ENCODE results near the gene CCDC68.
A peak's percentile ranks its signal among the peaks of the same experiment; 100 is the strongest.

The CCDC68 gene

DNA sequence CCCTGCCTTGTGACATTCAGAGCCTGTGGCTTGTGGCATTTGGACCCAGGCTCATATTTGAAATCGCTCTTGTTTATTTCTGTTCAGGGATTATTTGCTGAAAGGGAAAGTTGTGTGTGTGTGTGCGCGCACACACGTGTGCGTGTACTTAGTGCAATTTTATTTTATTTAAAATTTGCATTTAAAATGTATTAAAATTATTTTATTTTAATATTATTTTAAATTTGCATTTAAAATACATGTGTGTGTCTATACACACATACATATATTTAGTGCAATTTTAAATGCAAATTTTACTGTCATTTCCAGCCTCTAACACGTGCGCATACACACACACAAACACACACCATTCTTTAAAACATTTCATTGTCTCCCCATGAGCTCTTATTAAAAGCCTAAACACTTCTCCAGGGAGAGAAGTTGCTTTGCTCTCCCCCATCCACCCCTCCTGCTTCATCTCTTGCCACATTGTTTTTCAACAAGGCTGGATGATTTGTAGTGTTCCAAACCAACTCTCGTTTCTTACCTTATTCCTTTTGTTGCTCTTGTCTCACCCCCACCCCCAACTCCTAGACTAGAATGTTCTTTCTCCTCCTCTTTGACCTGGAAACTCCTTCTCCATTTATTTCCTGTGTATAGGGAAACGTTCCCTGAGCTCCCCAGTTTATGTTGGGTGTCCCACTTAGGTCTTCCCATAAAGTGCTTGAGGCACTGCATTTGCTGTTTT is 3.8 kb upstream of the CCDC68 start:
- DNase-seq (ENCODE audit: insufficient read length, low spot score), result no peak
- TF ChIP-seq POLR2AphosphoS5 (IDR thresholded peaks at IDR 0.05; ENCODE audit: low read depth, low read length) (no peak), TAF1 (IDR thresholded peaks at IDR 0.05; ENCODE audit: low read depth, low read length) (no peak), PAX5 (IDR thresholded peaks at IDR 0.05; ENCODE audit: insufficient read depth, low read length, severe bottlenecking) (no peak), POLR2A (IDR thresholded peaks at IDR 0.05; ENCODE audit: low read depth, low read length) (no peak), SPI1 (IDR thresholded peaks at IDR 0.05; ENCODE audit: low read depth, low read length) (no peak), POU2F2 (IDR thresholded peaks at IDR 0.05; ENCODE audit: low read depth, low read length) (no peak)
- FAIRE-seq, result no peak

DNA sequence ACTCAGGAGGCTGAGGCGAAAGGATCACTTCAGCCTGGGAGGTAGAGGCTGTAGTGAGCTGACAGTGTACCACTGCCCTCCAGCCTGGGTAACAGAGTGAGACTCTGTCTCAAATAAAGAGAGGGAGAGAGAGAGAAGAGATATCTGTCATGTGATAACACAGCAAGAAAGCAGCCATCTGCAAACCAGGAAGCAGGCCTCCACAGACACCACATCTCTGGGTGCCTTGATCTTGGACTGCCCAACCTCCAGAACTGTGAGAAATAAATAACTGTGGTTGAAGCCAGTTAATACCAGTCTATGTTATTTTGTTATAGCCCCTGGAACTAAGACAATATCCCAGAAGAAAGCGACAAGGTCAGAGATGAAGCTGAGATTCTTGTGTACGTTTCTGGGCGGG is 2.6 kb upstream of the CCDC68 start:
- FAIRE-seq (no peak), DNase-seq (ENCODE audit: insufficient read length, low spot score) (no peak)
- TF ChIP-seq SPI1 (IDR thresholded peaks at IDR 0.05; ENCODE audit: low read depth, low read length) (no peak), POLR2A (IDR thresholded peaks at IDR 0.05; ENCODE audit: low read depth, low read length) (no peak), POU2F2 (IDR thresholded peaks at IDR 0.05; ENCODE audit: low read depth, low read length) (no peak), POLR2AphosphoS5 (IDR thresholded peaks at IDR 0.05; ENCODE audit: low read depth, low read length) (no peak), PAX5 (IDR thresholded peaks at IDR 0.05; ENCODE audit: insufficient read depth, low read length, severe bottlenecking) (no peak), TAF1 (IDR thresholded peaks at IDR 0.05; ENCODE audit: low read depth, low read length) (no peak)

- TF ChIP-seq SPI1 (IDR thresholded peaks at IDR 0.05; ENCODE audit: low read depth, low read length), result 0 out of 2 replicates have a peak, but pooled peaks have one; percentile 22
- TF ChIP-seq POU2F2 (IDR thresholded peaks at IDR 0.05; ENCODE audit: low read depth, low read length), result no peak
- no peak for FAIRE-seq
- DNase-seq (ENCODE audit: insufficient read length, low spot score), result no peak
Observed at GRCh38 chr18:54961016-54961423, 1.8 kb upstream of the CCDC68 start.

DNA sequence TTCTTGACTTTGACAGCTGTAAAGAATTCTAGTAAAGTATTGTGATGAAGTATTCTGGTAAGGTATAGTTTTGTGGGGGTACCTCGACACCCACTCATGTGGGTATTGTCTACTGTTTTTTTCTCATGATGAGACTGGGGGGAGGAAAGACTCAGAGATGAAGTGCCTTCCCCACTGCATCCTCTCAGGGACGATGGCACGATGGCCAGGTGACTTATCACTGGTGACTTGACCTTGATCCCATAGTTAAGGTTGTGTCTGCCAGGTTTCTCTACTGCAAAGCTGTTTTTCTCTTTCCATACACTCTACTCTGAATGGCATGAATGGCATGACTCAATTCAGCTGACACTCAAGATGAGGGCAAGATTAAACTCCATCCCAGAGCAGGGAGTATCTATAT is 936 bp upstream of the CCDC68 start:
- FAIRE-seq (no peak), DNase-seq (ENCODE audit: insufficient read length, low spot score) (no peak)
- no peak for TF ChIP-seq PAX5 (IDR thresholded peaks at IDR 0.05; ENCODE audit: insufficient read depth, low read length, severe bottlenecking)
- no peak for TF ChIP-seq TAF1 (IDR thresholded peaks at IDR 0.05; ENCODE audit: low read depth, low read length)
- TF ChIP-seq POU2F2 (IDR thresholded peaks at IDR 0.05; ENCODE audit: low read depth, low read length), result no peak

GRCh38 chr18:54957996-54958395 is 1.3 kb downstream of the CCDC68 start:
- FAIRE-seq, result no peak
- TF ChIP-seq SPI1 (IDR thresholded peaks at IDR 0.05; ENCODE audit: low read depth, low read length), result no peak
- no peak for TF ChIP-seq PAX5 (IDR thresholded peaks at IDR 0.05; ENCODE audit: insufficient read depth, low read length, severe bottlenecking)
- no peak for TF ChIP-seq POU2F2 (IDR thresholded peaks at IDR 0.05; ENCODE audit: low read depth, low read length)
- no peak for TF ChIP-seq POLR2A (IDR thresholded peaks at IDR 0.05; ENCODE audit: low read depth, low read length)
- TF ChIP-seq POLR2AphosphoS5 (IDR thresholded peaks at IDR 0.05; ENCODE audit: low read depth, low read length), result no peak
- no peak for TF ChIP-seq TAF1 (IDR thresholded peaks at IDR 0.05; ENCODE audit: low read depth, low read length)
- DNase-seq (ENCODE audit: insufficient read length, low spot score), result no peak

GRCh38 chr18:54957296-54957832 is 1.9 kb downstream of the CCDC68 start:
- no peak for FAIRE-seq
- no peak for DNase-seq (ENCODE audit: insufficient read length, low spot score)
- TF ChIP-seq PAX5 (IDR thresholded peaks at IDR 0.05; ENCODE audit: insufficient read depth, low read length, severe bottlenecking) (no peak), SPI1 (IDR thresholded peaks at IDR 0.05; ENCODE audit: low read depth, low read length) (no peak), POLR2AphosphoS5 (IDR thresholded peaks at IDR 0.05; ENCODE audit: low read depth, low read length) (no peak), POLR2A (IDR thresholded peaks at IDR 0.05; ENCODE audit: low read depth, low read length) (no peak), TAF1 (IDR thresholded peaks at IDR 0.05; ENCODE audit: low read depth, low read length) (no peak), POU2F2 (IDR thresholded peaks at IDR 0.05; ENCODE audit: low read depth, low read length) (no peak)

DNA sequence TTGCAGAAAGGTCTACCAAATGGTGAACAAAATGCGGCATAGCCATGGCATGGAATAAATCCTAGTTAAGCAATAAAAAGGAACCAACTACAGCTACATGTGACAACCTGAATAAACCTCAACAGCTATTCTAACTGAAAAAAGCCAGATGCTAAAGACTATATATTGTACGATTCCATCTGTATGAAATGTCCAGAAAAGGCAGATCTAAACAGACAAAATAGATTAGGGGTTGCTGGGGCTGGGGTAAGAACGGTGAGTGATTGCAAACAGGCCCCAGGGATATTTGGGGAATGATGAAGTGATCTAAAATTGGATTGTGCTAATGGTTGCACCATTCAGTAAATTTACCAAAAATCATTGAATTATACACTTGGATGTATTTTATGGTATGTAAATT is 2.8 kb downstream of the CCDC68 start:
- no peak for TF ChIP-seq TAF1 (IDR thresholded peaks at IDR 0.05; ENCODE audit: low read depth, low read length)
- TF ChIP-seq SPI1 (IDR thresholded peaks at IDR 0.05; ENCODE audit: low read depth, low read length), result no peak
- no peak for TF ChIP-seq POLR2AphosphoS5 (IDR thresholded peaks at IDR 0.05; ENCODE audit: low read depth, low read length)
- TF ChIP-seq POU2F2 (IDR thresholded peaks at IDR 0.05; ENCODE audit: low read depth, low read length), result no peak
- no peak for TF ChIP-seq PAX5 (IDR thresholded peaks at IDR 0.05; ENCODE audit: insufficient read depth, low read length, severe bottlenecking)
- TF ChIP-seq POLR2A (IDR thresholded peaks at IDR 0.05; ENCODE audit: low read depth, low read length), result no peak
- DNase-seq (ENCODE audit: insufficient read length, low spot score) (no peak), FAIRE-seq (no peak)

GRCh38 chr18:54952026-54952425 is 7.2 kb downstream of the CCDC68 start:
- FAIRE-seq (no peak), DNase-seq (ENCODE audit: insufficient read length, low spot score) (no peak)
- no peak for TF ChIP-seq PAX5 (IDR thresholded peaks at IDR 0.05; ENCODE audit: insufficient read depth, low read length, severe bottlenecking)
- no peak for TF ChIP-seq POU2F2 (IDR thresholded peaks at IDR 0.05; ENCODE audit: low read depth, low read length)
- no peak for TF ChIP-seq POLR2A (IDR thresholded peaks at IDR 0.05; ENCODE audit: low read depth, low read length)
- TF ChIP-seq SPI1 (IDR thresholded peaks at IDR 0.05; ENCODE audit: low read depth, low read length), result no peak
- no peak for TF ChIP-seq POLR2AphosphoS5 (IDR thresholded peaks at IDR 0.05; ENCODE audit: low read depth, low read length)
- TF ChIP-seq TAF1 (IDR thresholded peaks at IDR 0.05; ENCODE audit: low read depth, low read length), result no peak

DNA sequence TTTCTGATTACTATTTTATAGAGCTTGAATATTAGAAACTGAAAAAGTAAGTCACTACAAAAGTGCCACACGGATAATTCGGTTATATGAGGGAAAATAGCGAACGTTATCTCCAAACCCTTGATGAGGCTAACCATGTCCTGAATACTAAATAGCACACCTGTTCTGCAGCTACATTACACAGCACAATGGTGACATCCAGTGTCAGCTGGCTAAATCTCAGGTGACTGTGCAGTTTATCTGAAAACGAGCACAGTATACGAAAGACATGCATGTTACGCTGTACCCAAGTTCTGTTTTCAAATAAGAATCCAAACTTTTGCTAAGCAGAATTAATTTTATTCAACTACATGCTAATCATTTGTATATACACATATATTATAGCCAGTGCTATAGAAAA is 9.0 kb downstream of the CCDC68 start:
- FAIRE-seq (no peak), DNase-seq (ENCODE audit: insufficient read length, low spot score) (no peak)

GRCh38 chr18:54949588-54949987 is 9.7 kb downstream of the CCDC68 start:
- DNase-seq (ENCODE audit: insufficient read length, low spot score), result no peak
- TF ChIP-seq PAX5 (IDR thresholded peaks at IDR 0.05; ENCODE audit: insufficient read depth, low read length, severe bottlenecking) (no peak), POU2F2 (IDR thresholded peaks at IDR 0.05; ENCODE audit: low read depth, low read length) (no peak), POLR2A (IDR thresholded peaks at IDR 0.05; ENCODE audit: low read depth, low read length) (no peak), SPI1 (IDR thresholded peaks at IDR 0.05; ENCODE audit: low read depth, low read length) (no peak), POLR2AphosphoS5 (IDR thresholded peaks at IDR 0.05; ENCODE audit: low read depth, low read length) (no peak), TAF1 (IDR thresholded peaks at IDR 0.05; ENCODE audit: low read depth, low read length) (no peak)
- no peak for FAIRE-seq

More for the DNA sequence above, 9.0 kb downstream of the CCDC68 start:
- TF ChIP-seq TAF1 (IDR thresholded peaks at IDR 0.05; ENCODE audit: low read depth, low read length) (no peak), POLR2AphosphoS5 (IDR thresholded peaks at IDR 0.05; ENCODE audit: low read depth, low read length) (no peak), POU2F2 (IDR thresholded peaks at IDR 0.05; ENCODE audit: low read depth, low read length) (no peak)
